Myocyte (in vitro differentiated cells): Measurements from ENCODE around the gene SMIM24. TPM values are rescaled to one million over a fixed set of nuclear protein-coding genes. Genes with fewer than 3 reads are reported as not detected.
A peak's percentile ranks its signal among the peaks of the same experiment; 100 is the strongest.

Source experiments
- DNase-seq: peaks from one replicate; pipeline ENCODE4 v3.0.0-alpha.2; 2012; ENCODE audit warnings: low read depth
- total RNA-seq: library from RNA; depleted of rRNA; stranded (reverse); fragments of >200 nt; gene quantifications from 2 replicates; pipeline ENCODE4 v1.2.3, GENCODE V29; 2014

Gene SMIM24
- total RNA-seq, 1 donor from 2014 or later = not detected

DNA sequence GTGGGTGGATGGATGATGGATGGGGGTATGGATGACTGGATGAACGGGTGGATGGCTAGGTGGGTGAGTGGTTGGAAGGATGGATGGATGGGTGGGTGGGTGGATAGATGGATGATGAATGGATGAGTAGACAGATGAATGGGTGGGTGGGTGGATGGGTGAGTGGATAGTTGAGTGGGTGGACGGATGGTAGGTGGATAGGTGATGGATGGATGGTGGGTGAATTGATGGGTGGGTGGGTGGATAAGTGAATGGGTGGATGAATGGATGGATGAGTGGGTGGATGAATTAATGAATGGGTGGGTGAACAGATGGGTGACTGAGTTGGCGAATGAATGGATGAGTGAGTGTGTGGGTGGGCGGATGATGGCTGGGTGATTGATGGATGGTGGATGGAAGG is 4.9 kb downstream of the SMIM24 start:
- DNase-seq = no peak

DNA sequence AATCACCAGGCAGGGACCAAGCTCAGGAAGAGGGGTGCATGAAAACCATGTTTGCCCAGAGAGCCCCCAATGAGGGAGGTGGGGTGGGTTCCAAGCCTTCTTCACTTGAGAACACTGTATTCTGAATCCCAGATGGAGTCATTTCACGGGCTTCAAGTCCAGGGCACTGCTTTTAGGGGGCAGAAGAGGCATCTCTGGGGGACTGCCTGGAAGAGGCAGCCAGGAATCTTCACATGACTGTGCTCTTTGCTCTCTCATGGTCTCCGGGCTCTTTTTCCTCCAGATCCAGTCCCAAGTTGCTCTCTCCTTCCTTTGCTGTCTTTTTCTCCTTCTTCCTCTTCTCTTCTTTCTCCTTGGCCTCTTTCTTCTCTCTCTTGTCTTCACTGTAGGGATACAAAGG is 5.7 kb downstream of the SMIM24 start:
- no peak for DNase-seq

DNA sequence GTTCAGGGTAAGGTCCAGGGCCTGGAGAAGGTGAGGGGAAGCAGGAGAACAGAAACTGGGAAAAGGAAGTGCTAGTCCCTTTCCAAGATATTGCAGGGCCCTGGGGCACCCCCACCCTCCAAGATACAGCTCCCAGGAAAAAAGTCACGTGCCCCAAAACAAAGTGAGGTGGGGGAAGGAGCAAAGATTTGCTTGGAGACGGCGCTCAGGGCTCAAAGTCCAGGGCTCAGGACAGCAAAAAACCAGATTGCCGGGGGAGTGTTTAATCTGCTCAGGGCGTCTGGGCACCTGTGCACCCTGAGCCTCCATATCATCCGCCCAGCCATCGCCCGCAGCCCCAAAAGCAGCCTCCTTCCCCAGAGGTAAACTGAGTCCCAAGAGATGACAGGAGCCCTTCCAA is 6.3 kb downstream of the SMIM24 start:
- no peak for DNase-seq

DNA sequence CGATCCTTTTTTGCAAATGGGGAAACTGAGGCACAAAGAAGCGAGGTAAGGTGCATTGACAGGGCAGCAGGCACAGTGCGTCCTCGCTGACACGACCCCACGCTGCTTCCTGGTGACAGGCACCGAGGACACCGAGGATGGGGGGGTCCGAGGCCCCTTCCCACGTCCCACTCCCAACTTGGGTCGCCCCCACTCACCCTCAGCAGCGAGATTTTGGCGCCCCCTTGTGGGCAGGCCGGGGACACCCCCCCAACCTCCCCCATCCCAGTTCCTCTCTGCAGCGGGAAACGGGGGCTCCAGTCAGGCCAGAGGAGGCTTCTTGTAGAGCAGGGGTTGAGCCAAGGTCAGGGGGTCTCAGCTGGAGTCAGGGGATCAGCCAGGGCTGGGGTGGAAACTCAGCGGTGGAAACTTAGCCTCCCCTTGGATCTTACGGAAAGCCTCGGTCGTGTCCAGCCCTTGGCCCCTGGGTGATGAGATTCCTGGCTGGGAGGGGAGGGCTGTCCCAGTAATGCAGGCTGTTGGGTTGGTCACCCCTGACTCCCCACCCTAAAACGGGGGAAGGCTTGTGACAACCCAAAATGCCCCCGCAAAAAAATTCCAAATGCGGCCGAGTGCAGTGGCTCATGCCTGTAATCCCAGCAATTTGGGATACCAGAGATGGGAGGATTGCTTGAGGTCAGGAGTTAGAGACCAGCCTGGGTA is 8.2 kb downstream of the SMIM24 start:
- peak; percentile 30 for DNase-seq

DNA sequence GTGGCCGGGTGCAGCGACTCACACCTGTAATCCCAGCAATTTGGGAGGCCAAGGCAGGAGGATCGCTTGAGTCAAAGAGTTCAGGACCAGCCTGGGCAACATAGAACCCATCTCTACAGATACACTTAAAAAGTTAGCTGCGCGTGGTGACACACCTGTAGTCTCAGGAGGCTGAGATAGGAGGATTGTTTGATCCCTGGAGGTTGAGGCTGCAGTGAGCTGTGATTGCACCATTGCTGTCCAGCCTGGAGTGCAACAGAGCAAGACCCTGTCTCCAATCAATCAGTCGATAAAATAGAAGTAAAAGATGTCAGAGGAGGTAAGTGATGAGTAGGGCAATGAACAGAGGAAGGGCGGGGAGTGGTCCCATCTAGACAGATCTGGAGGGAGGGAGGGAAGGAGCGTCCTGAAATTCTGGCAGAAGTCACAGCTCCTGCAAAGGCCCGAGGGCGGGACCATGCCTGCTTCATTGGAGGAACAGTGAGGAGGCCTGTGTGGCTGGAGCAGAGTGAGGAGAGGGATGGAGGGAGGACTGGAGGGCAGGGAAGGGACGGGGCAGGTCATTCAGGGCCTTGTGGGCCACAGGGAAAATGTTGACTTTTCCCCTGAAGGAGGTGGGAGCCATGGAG is 9.7 kb downstream of the SMIM24 start:
- DNase-seq = peak; percentile 4

DNA sequence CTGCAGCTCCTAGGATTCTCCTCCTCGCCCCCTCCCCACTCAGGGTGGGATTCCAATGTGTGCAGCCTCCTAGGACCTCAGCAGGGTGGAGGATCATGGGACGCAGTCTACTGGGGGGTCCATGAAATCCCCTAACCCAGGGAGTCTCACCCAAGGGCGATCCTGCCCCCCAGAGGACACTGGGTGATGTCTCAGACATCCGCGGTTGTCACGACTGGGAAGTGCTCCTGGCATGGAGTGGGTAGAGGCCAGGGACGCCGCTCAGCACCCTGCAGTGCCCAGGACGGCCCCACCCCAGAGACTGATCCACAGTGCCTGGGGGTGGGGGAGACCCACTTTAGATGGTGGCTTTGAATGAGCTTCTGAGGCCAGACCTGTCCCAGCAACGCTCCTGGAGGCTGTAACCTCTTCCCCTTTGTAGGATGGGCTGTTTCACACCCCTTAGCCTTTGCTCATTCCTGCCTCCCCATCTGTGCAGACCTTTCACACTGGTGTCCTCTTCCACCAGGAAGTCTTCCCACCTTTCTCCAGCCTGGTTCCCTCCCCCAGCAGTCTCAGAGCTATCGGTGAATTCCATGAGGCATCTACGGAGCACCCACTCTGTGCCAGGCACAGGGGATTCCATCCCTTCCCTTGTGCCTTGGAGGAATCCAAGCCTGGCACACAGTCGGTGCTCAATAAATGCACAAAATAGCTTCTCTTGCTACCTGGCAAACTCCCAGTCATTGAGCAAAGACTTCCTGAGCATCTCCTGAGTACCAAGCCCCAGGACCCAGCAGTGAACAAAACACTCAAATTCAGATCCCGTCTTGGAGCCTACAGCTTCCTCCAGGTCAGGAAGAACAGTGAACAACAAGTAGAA is 10.5 kb downstream of the SMIM24 start:
- peak; percentile 18 for DNase-seq

DNA sequence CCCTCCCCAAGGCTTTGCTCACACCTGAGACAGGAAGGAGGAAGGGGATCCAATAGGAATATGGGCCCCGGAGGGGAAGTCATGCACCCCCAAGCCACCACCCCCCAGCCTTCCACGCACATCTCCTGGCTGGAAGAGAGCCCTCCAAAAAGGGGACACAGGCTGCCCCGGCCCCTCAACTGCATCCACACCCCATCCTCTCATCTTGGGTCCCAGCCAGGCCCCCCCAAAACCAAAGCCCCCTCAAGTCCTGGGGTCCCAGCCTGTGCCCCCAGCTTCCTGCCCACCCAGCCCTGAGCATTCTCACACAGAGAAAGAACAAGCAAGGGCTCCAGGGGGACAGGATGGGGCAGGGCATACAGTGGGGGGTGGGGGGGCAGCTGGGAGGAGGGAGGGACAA is 12.1 kb downstream of the SMIM24 start:
- no peak for DNase-seq

DNA sequence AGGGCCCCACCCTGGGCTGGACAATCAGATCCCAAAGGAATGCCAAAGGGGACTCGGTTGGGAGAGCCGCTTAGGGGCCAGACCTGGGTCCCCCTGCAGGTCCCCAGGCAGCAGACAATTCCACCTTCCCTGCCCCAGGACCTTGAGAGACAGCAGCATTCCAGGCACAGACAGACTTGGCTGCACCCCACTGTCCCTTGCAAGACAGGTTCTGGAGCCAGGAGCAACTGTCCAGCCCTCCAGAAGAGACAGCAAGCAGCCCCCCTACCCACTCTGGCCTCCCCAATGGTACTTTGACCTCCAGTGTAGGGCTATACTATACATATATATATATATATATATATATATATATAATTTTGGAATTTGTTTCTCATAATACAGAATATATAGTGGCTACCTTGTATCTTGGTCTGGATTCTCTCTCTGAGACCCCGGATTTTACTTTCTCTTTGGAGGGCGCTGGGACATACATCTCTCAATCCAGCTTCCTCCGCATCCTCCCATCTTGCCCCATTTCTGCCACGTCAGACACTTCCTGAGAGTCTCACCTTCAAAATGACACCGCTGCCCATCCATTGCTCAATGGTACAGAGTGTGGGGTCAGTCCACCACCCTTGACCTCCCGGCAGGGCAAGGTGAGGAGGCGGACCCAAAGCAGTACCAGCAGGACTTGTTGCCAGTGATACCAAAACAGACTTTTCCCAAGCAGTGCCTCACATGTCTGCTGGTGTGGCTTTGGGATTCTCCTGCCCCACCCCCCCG is 12.7 kb downstream of the SMIM24 start:
- no peak for DNase-seq

DNA sequence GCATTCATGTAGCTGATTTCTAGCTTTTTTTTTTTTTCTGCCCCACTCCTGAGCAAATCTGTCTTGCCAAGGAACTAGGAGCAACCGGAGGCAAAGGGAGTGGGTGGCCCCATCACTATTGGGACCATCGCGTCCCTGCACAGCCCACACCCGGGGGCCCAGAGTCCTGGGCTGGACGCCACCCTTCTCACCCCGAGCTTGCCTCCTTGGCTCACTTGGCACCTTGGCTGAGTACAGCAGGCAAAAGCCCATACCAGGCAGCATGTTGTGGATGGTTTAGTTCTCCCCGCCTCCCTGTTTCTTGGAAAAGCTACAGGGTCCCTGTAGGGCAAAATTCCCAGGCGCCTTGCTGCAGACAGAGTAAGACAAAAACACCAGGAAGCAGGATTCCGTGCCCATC is 13.7 kb downstream of the SMIM24 start:
- DNase-seq = no peak

DNA sequence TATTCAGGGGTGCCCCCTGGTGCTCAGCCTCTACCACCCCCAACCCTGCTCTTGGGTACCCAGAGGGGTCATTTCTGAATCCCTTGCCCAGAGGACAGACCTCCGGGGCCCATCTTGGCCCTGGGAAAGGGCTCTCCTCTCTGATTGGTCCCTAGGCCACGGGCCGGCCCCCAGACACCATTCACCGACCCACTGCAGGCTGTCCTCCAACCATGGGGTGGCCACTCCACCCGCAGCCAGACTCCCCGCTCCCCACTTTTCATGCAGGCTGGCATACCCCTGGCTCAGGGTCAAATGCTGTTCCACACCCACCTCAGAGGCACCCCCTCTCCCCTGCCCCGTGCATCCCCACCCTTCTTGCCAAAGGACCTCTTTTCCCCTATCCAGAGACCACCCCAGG is 14.8 kb downstream of the SMIM24 start:
- DNase-seq = no peak

DNA sequence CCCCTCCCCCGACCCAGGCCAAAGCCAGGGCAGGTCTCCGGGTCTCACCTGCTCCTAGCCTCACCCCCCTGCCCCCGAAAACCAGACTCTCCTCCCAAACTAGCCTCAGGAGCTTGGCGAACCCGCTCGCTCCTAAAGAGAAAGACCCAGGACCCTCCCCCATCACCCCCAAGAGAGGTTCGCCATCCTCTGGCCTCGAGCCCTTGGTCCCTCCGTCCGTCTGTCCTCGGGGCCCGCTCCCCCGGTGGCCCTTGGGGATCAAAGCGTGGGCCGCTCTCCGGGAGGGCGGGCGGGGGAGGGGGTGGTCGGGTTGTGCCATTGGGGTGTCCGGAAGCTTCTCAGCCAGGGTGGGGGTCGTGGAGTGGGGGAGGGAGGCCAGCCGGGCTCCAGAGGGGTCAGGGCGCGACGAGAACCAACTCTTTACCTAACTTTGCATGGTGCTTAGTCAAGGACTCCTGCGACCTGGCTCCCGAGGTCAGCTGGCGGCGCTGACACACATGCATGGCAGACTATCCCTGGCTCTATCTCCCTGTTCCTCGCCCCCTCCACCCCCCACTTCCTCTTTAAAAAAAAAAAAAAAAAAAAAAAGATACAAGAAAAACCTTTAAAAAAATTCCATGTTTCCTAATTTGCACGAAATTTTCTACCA is 15.6 kb downstream of the SMIM24 start:
- no peak for DNase-seq

DNA sequence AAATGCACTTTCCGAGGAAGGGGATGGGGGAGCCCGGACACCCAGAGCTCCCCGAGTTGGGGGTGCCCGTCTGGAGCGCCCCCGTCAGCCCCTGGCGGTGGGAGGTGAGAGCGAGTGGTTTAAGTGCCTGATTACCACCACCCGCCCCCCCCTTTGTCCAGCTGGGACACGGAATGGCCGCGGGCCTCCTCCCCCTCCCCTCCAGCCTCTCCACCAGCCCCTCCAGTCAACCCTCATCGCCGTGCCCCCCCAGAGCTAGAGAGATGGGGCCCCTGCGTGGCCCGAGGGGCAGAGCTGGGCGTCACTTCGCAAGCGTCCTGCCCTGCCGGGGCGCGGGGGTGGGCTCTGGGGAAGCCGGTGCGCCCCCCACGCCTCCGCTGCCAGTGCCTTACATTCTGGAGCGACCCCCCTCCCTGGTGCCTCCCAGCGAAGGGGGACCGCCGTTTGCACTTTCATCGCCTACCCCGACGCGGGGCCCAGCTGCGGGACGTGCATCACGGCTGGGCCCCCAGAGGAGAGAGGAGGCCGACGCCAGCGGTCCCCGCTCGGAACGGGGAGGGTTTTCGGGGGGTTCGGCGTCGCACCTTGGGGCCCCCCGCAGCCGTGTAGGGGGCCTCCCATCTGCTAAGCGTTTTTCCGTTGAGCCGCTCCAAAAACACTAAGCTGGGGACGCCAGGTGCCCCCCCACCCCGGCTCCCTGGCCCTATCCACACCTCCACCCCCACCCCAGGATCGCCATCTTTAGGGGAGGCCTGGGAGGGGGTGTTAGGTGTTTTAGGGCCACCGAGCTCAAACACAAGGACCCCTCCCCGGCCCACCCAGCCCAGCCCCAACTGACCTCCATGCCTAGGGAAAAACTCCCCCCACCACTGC is 16.4 kb downstream of the SMIM24 start:
- DNase-seq = no peak

DNA sequence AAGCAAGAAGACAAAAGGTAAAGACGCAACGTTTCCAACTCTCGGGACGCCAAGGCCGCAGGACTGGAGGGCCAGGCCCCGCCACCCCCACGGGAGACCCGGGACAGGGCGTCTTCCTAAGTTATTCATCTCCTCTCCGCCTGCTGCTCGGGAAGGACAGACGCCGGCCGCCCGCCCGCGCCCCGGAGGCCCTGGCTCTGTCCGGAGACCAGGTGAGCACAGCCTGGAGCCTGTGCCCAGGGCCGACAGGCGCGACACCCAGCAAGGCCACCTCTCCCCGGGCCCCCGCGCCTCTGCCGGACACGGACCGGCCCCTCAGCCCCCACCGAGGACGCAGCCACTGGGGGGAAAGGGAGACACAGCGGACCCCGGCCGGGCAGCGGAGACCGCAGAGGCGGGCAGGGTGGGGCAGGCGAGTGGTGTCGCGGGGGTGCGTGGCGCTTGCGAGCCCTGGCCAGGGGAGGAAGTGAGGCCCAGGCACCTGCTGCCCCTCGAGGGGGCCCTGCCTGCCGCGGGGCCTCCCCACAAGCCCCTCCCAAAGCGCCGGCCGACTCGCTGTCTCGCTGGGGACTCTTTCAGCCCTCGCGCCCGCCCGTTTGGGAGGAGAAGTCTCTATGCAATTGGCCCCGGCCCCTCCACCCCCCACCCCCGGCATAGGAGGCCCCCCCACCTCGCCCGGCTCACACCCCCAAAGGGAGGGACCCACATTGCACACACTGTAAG is 17.2 kb downstream of the SMIM24 start:
- DNase-seq = no peak

DNA sequence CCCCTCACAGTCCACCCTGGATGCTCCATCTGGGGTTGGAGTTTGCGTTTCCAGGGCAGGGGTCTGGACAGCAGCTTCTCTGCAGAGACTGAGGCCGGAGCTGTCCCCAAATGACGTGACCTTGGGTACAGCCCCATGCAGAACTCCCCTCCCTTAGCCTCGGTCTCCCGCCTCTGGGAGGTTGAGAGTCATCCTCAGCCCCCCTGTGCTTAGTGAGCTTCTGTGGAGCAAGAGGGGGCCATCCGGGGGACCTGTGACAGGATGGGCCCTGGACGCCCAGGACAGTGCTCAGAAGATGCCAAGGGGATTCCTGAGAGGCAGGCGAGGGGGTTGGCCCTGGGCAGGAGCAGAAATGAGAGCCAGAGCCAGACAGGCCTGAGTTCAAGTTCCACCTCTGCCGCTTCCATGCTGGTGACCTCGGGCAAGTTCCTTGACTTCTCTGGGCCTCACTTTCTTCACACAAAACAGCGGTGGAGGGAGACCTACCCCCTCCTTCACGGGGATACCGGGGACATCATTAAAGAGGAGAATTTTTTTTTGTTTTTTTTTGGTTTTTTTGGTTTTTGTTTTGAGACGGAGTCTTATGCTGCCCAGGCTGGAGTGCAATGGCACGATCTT is 20.3 kb downstream of the SMIM24 start:
- DNase-seq = no peak

DNA sequence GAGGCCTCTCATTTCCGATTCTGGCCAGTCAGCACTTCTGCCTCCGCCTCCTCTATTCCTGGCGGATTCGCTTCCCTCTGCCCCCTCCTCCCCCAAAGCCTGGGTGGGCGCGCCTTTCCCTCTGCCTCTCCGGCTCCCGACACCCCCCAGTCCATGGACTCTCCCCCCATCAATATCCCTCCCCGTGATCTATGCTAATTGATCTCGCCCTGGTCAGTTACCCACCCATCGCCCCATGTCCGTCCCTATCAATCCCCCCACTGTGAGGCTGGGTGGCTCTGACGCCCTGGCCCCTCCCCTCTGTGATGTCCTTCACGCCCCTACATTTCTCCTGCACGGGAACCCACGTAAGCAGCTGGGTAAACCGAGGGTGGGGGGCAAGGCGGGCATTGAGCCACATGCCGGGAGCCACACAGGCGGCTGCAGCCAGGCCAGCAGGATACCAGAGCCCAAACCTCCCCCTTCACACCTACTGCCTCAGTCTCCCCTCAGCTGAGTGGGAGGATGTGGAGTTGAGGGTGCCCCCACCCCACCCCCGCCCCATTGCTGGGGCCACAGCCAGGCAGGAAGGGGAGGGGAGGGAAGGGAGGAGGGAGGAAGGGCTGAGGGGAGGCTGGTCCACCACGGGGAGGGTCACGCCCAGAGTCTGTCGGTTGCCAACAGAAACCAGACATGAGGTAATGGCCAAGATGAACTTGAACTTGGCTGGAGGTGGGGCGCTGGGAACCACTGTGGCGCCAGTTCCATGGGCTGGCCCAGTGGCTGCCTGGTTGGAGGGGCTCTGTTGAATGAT is 21.0 kb downstream of the SMIM24 start:
- peak; percentile 78 for DNase-seq

DNA sequence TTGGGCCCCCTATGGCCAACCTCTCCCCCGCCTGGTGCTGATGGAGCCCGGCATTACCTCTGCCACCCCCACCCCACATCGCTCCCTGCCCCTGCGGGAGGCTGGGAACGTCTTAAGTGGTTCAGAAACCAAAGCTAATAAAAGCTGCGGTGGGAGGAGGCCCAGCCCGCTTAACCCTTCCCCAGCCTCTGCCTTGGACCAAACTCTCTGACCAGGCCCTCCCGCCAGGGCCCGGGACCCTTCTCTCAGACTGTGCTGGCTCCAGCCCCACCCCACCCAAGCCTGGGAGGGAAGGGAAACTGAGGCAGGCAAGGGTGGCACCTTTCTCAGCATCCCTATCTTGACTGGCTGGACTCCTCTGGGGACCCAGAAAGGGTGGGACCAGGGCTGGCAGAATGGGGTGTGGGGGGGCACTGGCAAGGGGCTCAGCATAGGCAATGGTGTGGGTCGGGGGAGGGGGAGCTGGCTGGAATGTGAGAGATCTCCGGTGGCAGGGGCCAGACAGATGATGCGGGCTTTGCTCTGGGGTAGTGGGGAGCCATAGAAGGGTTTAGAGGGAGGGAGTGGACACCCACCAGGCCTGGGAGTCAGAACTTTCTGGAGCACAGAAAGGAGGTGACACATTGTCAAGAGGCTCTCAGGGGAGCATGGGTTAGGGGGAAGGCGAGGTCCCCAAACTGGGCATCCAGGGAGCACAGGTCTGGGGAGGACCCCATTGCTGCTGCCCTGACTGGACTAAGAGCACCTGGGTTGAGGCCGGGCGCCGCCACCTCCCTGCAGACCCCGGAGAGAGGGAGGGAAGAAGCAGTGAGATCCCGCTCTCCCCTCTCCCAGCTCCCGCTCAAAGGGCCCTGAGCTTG is 21.9 kb downstream of the SMIM24 start:
- DNase-seq = peak; percentile 69
